GM19239 (cell line): ENCODE data around the gene IGSF8.

Experiments
- DNase-seq: peaks from one replicate; pipeline ENCODE4 v3.0.0; 2011; ENCODE audit warnings: low spot score; ENCODE audit not compliant: insufficient read length
- FAIRE-seq: peaks from 2 replicates; lab custom pipeline; 2011; peaks lifted over from hg19 to GRCh38; lab: Jason Lieb, UNC

Gene IGSF8

GRCh38 chr1:160108888-160109662 lies 10.7 kb upstream of the IGSF8 start:
- DNase-seq (peak; percentile 34), FAIRE-seq (no peak)

GRCh38 chr1:160107512-160107911 lies 9.1 kb upstream of the IGSF8 start:
- FAIRE-seq (no peak), DNase-seq (no peak)

- DNase-seq (no peak), FAIRE-seq (no peak)
Observed at GRCh38 chr1:160105155-160105554, 6.7 kb upstream of the IGSF8 start.

DNA sequence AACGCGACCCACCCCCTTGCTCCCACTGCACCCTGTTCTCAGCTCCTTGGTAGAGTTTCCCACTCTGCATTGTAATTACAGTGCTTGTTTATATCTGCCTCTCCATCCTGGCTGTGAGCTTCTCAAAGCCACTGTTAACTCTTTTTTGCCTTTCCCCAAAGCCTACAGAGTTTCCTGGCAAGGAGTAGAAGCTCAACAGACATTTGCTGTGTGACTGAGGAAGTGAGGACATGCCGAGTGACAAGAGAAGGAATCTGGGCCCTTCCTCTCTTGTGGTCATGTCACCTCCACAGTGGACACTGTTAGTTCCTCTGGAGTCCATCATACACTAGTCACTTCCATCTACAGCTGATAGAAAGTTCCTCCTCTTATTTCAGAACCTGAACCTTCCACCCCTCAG lies 6.1 kb upstream of the IGSF8 start:
- FAIRE-seq, result no peak
- DNase-seq, result no peak

DNA sequence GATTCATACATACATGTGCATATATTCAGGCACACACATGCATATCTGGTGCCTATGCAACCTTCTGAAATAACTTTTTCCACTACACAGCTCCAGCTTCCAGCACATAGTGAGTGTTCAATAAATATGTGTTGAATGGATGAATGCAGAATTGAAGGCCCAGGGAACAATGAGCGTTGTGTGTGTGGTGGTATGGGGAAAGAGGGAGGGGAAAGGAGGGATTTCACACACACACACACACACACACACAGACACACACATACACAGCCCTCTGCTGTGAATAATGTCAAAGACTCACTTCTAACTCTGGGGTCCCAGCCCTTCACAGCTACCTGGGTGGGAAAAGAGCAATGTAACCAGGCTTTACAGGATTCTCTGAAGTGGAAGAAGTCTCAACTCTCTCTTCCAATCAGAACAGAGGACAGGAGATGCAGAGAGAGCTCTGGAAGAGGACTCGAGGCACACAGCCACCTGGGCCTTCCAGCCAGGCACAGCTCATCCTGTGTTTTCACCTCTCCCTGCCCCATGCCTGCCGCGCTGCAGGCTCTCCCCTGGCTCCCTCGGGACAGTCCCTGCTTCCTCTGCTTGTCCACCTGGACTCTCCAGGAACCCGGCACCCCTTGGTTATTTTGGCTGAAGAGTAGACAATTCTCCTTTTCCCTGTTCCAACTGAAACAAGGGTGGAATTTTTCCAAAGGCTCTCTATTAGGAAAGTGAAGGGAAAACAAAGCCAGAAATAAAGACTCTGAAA lies 5.4 kb upstream of the IGSF8 start:
- DNase-seq, result no peak
- no peak for FAIRE-seq

DNA sequence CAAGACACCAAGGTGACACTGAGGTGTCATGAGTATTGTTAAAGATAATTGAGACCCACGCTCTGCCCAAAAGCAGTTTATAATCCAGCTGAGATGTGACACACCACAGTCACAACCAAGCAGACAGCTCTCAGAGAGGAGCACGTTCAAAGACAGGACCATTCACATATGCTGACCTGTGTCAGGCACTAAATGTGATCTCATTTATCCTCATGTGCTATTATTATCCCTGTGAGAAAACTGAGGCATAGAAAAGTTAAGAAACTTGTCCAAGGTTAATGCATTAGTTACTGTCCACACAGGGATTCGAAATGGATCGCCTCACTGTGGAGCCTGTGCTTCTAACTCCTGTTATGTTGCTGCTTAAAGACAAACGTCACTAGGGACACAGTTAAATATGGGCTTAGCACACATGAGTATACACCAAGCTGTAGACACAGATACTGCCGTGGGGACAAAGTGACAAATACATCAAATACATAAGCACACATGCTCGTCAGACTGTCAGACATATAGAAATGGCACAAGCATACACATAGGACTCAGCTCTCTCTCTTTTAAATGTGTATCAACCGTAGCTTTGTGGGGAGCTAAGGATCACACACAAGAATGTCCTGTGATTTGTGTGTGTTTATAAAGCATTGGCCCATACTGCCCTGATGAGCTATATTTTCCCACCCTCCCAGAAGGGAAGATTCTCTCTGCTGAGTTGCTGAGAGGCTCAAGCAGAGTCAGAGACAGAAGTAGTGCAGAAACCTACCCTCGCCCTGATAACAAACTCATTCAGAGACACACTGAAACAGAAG lies 3.5 kb upstream of the IGSF8 start:
- no peak for DNase-seq
- no peak for FAIRE-seq

DNA sequence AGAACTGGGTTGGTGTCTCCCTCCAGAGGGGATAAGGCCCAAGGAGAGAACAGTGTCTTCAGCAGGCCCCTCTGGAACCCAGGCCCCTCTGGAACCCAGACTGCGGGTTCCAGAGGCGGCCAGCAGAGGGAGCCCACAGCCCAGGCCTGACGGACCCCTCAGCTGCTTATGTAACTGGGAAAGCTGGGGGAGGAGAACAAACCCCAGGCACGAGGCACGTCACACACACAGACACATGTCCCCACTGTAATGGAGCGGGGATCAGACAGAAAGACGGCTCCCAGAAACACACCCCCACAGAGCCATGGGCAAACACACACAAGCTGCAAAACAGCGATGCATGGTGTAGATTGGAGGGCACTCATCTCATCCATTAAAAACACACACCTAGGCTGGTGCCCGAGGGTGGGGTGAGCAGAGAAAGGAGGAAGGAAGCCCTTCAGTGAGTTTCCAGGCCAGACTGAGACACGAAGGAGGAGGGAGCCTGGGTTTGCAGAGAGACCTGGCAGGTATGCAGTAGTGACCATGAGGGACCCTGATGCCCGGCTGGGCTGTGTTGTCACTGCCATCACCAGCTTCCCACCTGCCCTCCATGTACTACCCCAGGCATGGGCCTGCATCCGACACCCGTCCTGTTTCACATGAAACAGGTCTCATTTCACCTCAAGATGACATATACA lies 2.8 kb upstream of the IGSF8 start:
- FAIRE-seq (peak; percentile 49), DNase-seq (peak; percentile 72)

DNA sequence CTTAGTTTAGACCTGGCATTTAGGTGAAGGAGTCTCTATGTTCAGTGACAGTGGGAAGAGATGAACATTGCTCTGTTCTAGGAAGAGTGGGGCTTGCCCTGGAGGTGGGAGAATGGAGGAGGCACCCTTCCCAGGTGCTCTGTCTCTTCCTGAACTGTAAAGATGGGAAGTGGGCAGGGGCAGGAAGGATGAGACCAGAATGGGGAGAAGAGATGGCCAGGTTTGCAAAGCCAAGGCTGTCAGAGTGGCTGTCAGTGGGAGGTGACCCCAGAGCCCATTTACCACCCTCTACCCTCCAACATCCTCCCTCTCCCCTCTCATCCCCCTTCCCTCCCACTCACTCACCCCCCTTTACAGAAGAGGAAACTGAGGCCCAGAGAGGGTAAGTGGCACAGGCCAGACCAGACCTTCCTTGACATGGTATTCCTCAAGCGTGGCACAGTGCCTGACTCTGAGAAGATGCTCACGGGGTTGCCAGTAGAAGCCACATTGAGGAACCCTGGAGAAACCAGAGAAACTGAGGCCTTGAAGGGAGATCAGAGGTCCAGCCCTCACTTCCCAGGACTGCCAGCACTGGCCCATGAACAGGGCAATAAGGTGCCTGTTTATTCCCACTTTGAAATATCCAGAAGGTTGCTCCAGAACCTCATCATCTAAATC lies 1.4 kb upstream of the IGSF8 start:
- DNase-seq (no peak), FAIRE-seq (no peak)

DNA sequence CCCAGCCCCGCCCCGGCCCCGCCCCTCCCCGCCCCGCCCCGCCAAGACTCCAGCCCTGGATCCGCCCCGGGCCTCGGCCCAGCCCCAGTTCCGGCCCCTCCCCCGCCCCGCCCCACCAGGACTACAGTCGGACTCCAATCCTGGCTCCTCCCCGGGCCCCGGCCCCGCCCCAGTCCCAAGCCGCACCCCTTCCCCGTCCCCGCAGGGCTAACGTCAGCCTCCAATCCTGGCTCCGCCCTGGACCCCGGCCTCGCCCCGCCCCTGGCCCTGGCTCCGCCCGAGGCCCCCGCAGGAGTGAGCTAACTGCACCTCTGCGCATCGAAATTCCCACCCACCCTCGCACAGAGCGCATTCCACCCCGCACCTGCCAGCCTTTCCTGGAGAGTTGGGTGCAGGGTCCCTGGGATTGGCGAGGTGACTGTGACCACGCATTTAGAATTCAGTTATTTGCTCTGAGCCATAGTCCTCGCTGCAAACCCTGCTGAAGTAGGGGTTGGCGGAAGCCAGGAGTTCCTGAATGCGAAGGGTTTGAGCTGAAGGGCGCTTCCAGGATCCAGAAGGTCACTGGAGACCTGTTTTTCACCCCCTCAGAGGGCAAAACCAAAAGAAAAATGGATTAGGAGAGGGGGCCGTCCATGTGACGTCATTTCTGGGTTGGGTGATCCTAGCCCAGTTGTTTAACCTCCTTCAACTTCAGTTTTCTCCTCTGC lies 588 bp upstream of the IGSF8 start:
- peak; percentile 94 for DNase-seq
- FAIRE-seq, result peak; percentile 89

- peak; percentile 68 for FAIRE-seq
- no peak for DNase-seq
Observed at GRCh38 chr1:160097151-160097910, 1.1 kb downstream of the IGSF8 start.

GRCh38 chr1:160096274-160097116 lies 1.9 kb downstream of the IGSF8 start:
- FAIRE-seq (peak; percentile 69), DNase-seq (no peak)

DNA sequence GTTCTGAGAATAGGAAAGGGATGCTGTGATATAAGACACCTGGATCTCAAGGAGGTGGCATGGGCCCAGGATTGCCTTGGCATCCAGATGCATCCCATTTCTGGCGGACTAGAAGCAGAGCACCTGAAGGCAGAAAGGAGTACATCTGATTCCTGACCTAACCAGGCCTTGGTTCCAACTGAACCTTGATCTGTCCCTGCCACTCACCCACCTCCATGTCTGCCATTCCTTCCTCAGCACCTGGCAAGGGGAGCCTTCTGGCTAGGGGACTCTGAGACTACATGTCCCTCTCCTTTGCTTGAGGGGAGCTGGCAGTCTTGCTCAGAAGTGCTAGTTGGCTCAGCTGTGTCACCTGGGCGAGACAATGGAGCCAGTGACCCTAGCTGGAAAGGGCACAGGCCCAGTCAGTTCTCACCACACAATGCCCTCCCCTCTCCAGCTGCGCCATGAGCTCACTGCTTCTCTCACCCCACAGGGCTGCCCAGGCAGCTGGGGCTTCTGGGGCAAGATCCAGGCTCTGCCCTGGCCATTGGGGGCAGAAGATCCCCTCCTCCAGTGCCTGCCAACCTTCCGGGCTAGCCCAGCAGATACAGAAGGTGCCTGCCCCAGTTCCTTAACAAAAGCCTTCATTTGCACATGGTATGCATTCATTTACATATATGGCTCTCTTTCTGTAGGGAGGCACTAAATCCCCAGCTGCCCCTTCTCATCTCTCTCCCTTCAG lies 2.9 kb downstream of the IGSF8 start:
- FAIRE-seq (no peak), DNase-seq (no peak)

DNA sequence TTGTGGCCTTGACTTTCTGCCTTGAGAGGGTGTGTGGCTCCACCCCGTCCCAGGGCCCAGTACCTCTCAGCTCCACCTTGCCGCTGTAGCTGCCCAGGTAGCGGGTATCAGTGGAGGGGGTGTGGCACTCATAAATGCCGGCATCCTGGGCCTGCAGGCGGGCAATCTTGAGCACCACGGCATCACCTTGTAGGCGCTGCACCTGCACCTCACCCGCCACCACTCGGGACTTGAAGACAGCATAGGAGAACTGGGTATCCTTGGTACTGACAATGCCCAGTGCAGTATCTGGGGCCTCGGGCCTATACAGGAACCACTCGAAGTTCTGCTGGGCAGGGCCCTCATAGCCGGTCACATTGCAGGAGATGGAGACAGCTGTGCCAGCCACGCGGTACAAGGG lies 3.6 kb downstream of the IGSF8 start:
- FAIRE-seq (no peak), DNase-seq (no peak)

- DNase-seq (no peak), FAIRE-seq (no peak)
Observed at GRCh38 chr1:160094291-160094625, 4.2 kb downstream of the IGSF8 start.

DNA sequence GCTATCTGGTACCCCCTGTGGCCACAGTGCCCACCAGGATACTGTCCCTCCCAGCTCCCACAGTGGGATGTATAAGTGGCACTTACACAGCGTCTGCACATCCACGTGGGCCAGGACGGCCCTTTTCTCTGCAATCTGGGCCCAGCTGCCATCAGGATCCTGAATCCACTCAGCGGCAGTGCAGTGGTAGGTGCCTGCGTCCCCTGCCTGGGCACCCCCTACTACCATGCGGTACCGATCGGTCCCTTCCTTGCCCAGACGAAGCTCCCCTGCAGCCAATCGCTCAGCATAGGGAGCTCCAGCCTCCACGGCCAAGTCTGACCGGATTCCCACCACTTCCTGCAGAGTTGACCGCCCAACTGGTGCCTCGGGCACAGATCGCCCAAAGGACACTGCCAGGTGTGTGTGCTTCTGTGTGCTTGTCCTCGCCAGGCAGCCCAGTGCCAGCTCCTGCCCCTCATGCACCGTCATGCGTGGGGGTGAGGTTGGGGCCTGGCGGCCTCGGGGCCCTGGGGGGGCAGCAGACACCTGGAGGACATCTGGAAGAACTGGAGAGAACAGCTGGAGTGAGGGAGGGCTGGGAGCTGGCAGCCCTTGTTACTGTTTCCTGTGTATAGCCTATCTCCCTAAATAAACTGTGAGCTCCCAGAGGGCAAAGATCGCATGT lies 4.7 kb downstream of the IGSF8 start:
- DNase-seq, result no peak
- FAIRE-seq, result no peak

DNA sequence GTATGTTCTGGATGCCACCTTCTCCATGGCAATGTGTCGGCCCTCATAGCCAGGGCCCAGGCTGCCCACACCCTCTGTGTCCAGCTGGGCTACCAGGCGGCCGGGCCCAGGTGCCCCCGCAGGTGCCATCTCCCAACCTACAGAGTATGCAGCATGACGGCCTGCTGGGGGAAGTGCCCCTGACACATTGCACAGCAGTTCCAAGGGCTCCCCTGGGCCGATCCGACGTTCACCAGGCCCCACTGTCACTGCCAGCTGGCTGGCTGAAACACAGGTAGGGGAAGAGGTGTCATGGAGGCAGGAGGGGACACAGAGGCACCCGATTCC lies 5.4 kb downstream of the IGSF8 start:
- DNase-seq, result no peak
- no peak for FAIRE-seq
